ENCODE results near the gene ALLC. TPM values are rescaled to one million over a fixed set of nuclear protein-coding genes. Genes with fewer than 3 reads are reported as not detected.

The ALLC gene
- total and polyA plus RNA-seq, 2 experiments from 2014 or later: not detected

DNA sequence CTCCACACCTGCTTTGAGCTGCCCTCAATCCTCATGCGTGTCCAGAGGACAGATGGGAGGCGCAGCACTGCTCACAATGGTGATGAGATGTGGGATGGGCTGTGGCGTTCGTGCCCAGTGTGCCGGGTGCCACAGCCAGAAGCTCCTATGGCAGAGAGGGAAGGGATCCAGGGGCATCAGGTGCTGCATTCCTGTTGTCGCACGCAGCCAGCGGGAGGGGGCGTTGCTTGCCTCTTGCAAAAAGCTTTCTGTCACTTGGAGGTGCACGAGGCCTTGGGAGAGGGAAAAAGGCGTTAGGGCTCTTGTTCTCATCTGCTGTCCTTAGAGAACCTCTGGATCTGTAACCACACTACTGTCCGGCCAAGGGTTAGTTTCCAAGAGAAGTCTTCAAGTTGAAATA is 29.2 kb upstream of the ALLC start:
- Histone ChIP-seq H2AFZ (0 out of 2 replicates have a peak overlapping the region, but pooled peaks have one; percentile 5), H3K4me1 (ENCODE audit: insufficient read depth) (no peaks in the 10 kb centered on the region), H3K36me3 (ENCODE audit: insufficient read depth) (no peaks in the 10 kb centered on the region), H3K27me3 (ENCODE audit: insufficient read depth) (no peaks in the 10 kb centered on the region), H3K9me2 (ENCODE audit: insufficient read depth) (0 out of 2 replicates have a peak, but pooled peaks cover 2% of the 10 kb centered on the region), H4K20me1 (replicated peaks; ENCODE audit: insufficient read depth) (no peaks in the 10 kb centered on the region), H3K79me2 (replicated peaks; ENCODE audit: insufficient read depth) (no peaks in the 10 kb centered on the region), H3K4me2 (no peak overlapping the region), H3K4me3 (no peak overlapping the region), H3F3A (replicated peaks; ENCODE audit: low read depth) (0 out of 2 replicates have a peak, but pooled peaks cover 4% of the 10 kb centered on the region), H3K27ac (ENCODE audit: low read depth) (no peak overlapping the region)
- Mint-ChIP-seq H3K27me3 (ENCODE audit: insufficient read depth, low read depth, poor library complexity) (peaks cover 6% of the 10 kb centered on the region), H3K4me3 (no peak overlapping the region), H3K27ac (no peak overlapping the region), H3K4me1 (peaks cover 9% of the 10 kb centered on the region; the same call in 2 of the 3 replicates), H3K36me3 (ENCODE audit: low read depth) (no peaks in the 10 kb centered on the region), H3K9me3 (no peaks in the 10 kb centered on the region)
- DNase-seq (ENCODE audit: low spot score) (peak; percentile 82), ATAC-seq (peak; percentile 91)
- TF ChIP-seq, protein P1, sequence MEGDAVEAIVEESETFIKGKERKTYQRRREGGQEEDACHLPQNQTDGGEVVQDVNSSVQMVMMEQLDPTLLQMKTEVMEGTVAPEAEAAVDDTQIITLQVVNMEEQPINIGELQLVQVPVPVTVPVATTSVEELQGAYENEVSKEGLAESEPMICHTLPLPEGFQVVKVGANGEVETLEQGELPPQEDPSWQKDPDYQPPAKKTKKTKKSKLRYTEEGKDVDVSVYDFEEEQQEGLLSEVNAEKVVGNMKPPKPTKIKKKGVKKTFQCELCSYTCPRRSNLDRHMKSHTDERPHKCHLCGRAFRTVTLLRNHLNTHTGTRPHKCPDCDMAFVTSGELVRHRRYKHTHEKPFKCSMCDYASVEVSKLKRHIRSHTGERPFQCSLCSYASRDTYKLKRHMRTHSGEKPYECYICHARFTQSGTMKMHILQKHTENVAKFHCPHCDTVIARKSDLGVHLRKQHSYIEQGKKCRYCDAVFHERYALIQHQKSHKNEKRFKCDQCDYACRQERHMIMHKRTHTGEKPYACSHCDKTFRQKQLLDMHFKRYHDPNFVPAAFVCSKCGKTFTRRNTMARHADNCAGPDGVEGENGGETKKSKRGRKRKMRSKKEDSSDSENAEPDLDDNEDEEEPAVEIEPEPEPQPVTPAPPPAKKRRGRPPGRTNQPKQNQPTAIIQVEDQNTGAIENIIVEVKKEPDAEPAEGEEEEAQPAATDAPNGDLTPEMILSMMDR (conservative IDR thresholded peaks at IDR 0.05; ENCODE audit: low read depth in 2 of 2): peak; percentile 51 to 82
- TF ChIP-seq ZNF114 (CRISPR knock-in tag; IDR thresholded peaks at IDR 0.05): no peak

DNA sequence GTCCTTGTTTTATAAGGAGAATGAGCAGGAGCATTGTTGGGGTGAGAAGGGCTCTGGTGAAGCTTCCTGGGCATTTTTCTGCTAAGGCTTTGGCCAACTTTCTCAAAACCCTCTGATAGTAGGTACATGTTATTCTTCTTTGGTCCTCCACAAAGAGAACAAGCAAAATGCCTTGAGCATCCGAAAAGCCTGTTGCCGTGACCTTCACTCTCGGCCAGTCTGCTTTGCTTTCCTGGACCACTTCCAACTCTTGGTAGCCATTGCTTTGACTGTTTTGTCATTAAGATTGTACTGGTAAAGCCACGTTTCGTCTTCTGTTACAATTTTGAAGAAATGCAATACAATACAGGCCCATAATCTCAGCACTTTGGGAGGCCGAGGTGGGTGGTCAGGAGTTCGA is 27.4 kb upstream of the ALLC start:
- H3K4me1 ChIP-seq (ENCODE audit: insufficient read depth): no peaks in the 10 kb centered on the region
- no peaks in the 10 kb centered on the region for H3K9me3 Mint-ChIP-seq
- no peak for ATAC-seq
- H3K36me3 Mint-ChIP-seq (ENCODE audit: low read depth): no peaks in the 10 kb centered on the region
- H4K20me1 ChIP-seq (replicated peaks; ENCODE audit: insufficient read depth): no peaks in the 10 kb centered on the region
- no peaks in the 10 kb centered on the region for H3K36me3 ChIP-seq (ENCODE audit: insufficient read depth)
- no peak overlapping the region for H3K4me3 Mint-ChIP-seq
- H3K27ac ChIP-seq (ENCODE audit: low read depth): no peak overlapping the region
- H3F3A ChIP-seq (replicated peaks; ENCODE audit: low read depth): 0 out of 2 replicates have a peak, but pooled peaks cover 4% of the 10 kb centered on the region
- H3K79me2 ChIP-seq (replicated peaks; ENCODE audit: insufficient read depth): no peaks in the 10 kb centered on the region
- H2AFZ ChIP-seq: no peak overlapping the region
- H3K27me3 ChIP-seq (ENCODE audit: insufficient read depth): no peaks in the 10 kb centered on the region
- H3K4me3 ChIP-seq: no peak overlapping the region
- no peak overlapping the region for H3K4me2 ChIP-seq
- no peak for DNase-seq (ENCODE audit: low spot score)
- peaks cover 12% of the 10 kb centered on the region for H3K27me3 Mint-ChIP-seq (ENCODE audit: insufficient read depth, low read depth, poor library complexity)
- peaks cover 13% of the 10 kb centered on the region; the same call in 2 of the 3 replicates for H3K4me1 Mint-ChIP-seq
- no peaks in the 10 kb centered on the region for H3K9me2 ChIP-seq (ENCODE audit: insufficient read depth)
- no peak overlapping the region for H3K27ac Mint-ChIP-seq
- TF ChIP-seq EZH2phosphoT487 (IDR thresholded peaks at IDR 0.05; ENCODE audit: unreplicated experiment) (no peak), EZH2 (IDR thresholded peaks at IDR 0.05; ENCODE audit: low read depth, unreplicated experiment) (no peak), POLR2AphosphoS5 (IDR thresholded peaks at IDR 0.05; ENCODE audit: low read depth) (no peak), ZNF331 (CRISPR knock-in tag; IDR thresholded peaks at IDR 0.05; ENCODE audit: low read depth) (no peak)
- TF ChIP-seq, protein P2, sequence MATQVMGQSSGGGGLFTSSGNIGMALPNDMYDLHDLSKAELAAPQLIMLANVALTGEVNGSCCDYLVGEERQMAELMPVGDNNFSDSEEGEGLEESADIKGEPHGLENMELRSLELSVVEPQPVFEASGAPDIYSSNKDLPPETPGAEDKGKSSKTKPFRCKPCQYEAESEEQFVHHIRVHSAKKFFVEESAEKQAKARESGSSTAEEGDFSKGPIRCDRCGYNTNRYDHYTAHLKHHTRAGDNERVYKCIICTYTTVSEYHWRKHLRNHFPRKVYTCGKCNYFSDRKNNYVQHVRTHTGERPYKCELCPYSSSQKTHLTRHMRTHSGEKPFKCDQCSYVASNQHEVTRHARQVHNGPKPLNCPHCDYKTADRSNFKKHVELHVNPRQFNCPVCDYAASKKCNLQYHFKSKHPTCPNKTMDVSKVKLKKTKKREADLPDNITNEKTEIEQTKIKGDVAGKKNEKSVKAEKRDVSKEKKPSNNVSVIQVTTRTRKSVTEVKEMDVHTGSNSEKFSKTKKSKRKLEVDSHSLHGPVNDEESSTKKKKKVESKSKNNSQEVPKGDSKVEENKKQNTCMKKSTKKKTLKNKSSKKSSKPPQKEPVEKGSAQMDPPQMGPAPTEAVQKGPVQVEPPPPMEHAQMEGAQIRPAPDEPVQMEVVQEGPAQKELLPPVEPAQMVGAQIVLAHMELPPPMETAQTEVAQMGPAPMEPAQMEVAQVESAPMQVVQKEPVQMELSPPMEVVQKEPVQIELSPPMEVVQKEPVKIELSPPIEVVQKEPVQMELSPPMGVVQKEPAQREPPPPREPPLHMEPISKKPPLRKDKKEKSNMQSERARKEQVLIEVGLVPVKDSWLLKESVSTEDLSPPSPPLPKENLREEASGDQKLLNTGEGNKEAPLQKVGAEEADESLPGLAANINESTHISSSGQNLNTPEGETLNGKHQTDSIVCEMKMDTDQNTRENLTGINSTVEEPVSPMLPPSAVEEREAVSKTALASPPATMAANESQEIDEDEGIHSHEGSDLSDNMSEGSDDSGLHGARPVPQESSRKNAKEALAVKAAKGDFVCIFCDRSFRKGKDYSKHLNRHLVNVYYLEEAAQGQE (IDR thresholded peaks at IDR 0.05; ENCODE audit: unreplicated experiment): no peak
- TF ChIP-seq, protein P3, sequence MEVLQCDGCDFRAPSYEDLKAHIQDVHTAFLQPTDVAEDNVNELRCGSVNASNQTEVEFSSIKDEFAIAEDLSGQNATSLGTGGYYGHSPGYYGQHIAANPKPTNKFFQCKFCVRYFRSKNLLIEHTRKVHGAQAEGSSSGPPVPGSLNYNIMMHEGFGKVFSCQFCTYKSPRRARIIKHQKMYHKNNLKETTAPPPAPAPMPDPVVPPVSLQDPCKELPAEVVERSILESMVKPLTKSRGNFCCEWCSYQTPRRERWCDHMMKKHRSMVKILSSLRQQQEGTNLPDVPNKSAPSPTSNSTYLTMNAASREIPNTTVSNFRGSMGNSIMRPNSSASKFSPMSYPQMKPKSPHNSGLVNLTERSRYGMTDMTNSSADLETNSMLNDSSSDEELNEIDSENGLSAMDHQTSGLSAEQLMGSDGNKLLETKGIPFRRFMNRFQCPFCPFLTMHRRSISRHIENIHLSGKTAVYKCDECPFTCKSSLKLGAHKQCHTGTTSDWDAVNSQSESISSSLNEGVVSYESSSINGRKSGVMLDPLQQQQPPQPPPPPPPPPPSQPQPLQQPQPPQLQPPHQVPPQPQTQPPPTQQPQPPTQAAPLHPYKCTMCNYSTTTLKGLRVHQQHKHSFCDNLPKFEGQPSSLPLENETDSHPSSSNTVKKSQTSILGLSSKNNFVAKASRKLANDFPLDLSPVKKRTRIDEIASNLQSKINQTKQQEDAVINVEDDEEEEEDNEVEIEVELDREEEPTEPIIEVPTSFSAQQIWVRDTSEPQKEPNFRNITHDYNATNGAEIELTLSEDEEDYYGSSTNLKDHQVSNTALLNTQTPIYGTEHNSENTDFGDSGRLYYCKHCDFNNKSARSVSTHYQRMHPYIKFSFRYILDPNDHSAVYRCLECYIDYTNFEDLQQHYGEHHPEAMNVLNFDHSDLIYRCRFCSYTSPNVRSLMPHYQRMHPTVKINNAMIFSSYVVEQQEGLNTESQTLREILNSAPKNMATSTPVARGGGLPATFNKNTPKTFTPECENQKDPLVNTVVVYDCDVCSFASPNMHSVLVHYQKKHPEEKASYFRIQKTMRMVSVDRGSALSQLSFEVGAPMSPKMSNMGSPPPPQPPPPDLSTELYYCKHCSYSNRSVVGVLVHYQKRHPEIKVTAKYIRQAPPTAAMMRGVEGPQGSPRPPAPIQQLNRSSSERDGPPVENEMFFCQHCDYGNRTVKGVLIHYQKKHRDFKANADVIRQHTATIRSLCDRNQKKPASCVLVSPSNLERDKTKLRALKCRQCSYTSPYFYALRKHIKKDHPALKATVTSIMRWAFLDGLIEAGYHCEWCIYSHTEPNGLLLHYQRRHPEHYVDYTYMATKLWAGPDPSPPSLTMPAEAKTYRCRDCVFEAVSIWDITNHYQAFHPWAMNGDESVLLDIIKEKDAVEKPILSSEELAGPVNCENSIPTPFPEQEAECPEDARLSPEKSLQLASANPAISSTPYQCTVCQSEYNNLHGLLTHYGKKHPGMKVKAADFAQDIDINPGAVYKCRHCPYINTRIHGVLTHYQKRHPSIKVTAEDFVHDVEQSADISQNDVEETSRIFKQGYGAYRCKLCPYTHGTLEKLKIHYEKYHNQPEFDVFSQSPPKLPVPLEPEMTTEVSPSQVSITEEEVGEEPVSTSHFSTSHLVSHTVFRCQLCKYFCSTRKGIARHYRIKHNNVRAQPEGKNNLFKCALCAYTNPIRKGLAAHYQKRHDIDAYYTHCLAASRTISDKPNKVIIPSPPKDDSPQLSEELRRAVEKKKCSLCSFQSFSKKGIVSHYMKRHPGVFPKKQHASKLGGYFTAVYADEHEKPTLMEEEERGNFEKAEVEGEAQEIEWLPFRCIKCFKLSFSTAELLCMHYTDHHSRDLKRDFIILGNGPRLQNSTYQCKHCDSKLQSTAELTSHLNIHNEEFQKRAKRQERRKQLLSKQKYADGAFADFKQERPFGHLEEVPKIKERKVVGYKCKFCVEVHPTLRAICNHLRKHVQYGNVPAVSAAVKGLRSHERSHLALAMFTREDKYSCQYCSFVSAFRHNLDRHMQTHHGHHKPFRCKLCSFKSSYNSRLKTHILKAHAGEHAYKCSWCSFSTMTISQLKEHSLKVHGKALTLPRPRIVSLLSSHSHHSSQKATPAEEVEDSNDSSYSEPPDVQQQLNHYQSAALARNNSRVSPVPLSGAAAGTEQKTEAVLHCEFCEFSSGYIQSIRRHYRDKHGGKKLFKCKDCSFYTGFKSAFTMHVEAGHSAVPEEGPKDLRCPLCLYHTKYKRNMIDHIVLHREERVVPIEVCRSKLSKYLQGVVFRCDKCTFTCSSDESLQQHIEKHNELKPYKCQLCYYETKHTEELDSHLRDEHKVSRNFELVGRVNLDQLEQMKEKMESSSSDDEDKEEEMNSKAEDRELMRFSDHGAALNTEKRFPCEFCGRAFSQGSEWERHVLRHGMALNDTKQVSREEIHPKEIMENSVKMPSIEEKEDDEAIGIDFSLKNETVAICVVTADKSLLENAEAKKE (CRISPR knock-in tag; IDR thresholded peaks at IDR 0.05): no peak

Data from GM23338 (cell line).